T-helper 2 cell treated with Interferon-gamma antibody and Interleukin-4, amounts not matched to agents 100 ng/mL and 5 ng/mL, for 36 hours (primary cell): ENCODE measurements around the gene TSSK3. TPM values are rescaled to one million over a fixed set of nuclear protein-coding genes. Genes with fewer than 3 reads are reported as not detected.
"Not testable (repeated sequence)": the region's sequence is repeated elsewhere in the genome, so short reads cannot be mapped to it uniquely, and the experiment has no call there.

ENCODE experiments used
- intact Hi-C: fragments of 100-400 bp; cut with micrococcal nuclease; formaldehyde crosslinking; loops from one replicate; pipeline ENCODE4 v1.15.1; 2023
- total RNA-seq: library from RNA; stranded (reverse); gene quantifications from 2 replicates; pipeline ENCODE4 v1.2.3, GENCODE V29; 2022

Gene TSSK3
- total RNA-seq, 1 donor from 2014 or later: 1.7 TPM

DNA sequence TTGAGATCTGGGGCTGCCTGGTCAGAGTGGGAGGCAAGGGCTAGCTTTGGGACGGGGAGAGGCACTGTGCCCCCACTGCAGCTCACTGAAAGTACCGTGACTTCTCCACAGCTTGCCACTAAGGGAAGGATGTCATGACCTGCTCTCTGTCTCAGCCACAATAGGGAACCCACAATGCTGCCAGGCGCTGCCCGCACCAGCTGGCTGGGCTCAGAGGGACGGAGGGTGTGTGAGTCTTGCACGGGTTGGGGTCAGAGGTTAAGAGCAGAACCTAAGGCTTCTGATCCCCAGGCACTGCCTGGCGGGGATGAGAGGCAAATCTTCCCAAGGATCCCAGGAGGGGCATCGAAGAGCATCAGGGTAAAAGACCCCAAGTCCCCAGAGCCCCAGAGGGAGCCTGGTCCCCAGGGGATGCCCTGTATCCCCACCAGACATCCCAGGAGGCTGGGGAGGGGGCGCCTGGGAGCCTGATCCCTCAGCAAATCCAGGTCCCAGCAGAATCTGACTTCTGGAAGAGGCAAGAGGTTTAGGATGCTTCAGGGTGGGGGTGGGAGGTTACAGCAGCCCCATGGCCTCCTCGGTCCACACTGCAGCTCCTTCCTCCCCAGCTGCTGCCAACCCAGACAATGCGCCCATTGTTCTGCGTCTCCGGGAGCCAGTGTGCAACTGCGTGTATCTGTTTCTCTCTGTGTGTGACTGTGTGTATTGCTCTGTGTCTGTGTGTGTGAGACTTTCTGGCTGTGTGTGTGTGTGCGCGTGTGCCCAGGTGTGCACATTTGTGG lies 24.3 kb upstream of the TSSK3 start:
- intact Hi-C loops: loop anchor here (2.0 to 5.0 kb wide), 3 partner anchors 46 to 86 kb away; partner anchors contain the start of genes BSDC1, HDAC1 and LCK

GRCh38 chr1:32338637-32339145 lies 23.6 kb upstream of the TSSK3 start:
- intact Hi-C loops: loop anchor here (5.0 kb wide), 2 partner anchors 46 to 86 kb away; partner anchors contain the start of genes HDAC1 and LCK

GRCh38 chr1:32339363-32339978 lies 22.9 kb upstream of the TSSK3 start:
- intact Hi-C loops: loop anchor here (5.0 kb wide), 2 partner anchors 47 to 87 kb away; partner anchors contain the start of genes HDAC1 and LCK

DNA sequence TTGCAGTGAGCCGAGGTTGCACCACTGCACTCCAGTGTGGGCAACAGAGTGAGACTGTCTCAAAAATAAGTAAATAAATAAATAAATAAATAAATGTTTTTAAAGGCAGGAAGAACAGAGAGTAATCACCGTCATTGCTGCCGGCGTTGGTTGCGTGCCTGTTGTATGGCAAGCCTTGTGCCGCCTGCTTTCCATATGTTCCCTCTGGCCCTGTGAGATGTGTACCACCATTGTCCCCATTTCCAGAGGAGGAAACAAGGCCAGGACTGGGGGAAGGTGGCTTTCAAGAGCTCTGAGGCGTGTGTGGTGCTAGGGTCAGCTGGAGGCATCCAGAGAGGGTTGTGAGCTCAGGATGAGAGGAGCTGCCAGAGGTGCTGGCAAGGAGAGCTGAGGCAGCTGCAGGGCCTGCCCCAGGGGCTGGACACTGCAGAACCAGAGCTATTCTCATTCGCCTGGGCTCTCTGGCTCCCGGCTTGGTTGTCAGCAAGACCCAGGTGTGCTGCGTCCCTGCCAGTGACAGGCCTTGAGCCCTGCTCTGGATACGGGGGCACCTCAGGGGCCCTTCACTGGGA lies 21.1 kb upstream of the TSSK3 start:
- intact Hi-C loops: no loop called here

GRCh38 chr1:32341971-32342370 lies 20.4 kb upstream of the TSSK3 start:
- intact Hi-C loops: no loop called here

DNA sequence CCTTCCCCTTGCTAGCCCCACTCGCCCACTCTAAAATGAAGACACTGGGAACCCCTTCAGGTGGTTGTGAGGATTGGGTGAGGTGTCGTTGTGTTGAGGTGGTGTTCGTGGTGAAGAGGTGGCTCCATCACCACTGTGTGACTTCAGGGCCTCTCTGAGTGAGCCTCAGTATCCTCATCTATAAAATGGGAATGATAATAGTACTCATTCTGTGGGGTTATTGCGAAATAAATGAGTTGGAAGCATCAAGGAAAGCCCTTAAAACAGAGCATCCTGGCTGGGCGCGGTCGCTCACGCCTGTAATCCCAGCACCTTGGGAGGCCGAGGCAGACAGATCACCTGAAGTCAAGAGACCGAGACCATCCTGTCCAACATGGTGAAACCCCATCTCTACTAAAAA lies 19.6 kb upstream of the TSSK3 start:
- intact Hi-C loops: no loop called here

DNA sequence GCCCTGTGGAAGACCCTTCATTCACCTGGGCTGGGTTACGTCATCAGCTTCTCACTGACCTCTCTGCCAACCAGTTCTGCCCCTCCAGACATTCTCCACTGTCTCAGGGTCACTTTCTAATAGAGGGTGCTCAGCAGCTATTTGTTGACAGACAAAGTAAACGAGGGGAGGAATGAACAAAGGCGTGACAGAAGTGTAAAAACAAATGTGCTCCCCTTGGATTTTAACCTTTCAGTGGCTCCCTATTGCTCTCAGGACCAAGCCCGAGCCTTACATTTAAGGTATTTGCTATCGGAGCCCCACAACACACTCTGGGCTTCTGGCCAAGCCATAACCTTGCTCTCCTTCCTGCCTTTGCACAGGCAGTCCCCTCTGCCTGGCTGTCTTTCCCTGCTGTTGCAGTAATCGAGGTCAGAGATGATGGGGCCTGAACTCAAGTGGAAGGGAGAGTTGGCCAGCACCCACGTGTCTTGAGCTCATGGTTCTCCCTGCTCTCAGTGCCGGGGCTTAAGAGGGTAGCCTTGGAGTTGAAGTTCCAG lies 17.0 kb upstream of the TSSK3 start:
- intact Hi-C loops: no loop called here

- intact Hi-C loops: no loop called here
Observed at GRCh38 chr1:32346532-32347157, 15.7 kb upstream of the TSSK3 start.

DNA sequence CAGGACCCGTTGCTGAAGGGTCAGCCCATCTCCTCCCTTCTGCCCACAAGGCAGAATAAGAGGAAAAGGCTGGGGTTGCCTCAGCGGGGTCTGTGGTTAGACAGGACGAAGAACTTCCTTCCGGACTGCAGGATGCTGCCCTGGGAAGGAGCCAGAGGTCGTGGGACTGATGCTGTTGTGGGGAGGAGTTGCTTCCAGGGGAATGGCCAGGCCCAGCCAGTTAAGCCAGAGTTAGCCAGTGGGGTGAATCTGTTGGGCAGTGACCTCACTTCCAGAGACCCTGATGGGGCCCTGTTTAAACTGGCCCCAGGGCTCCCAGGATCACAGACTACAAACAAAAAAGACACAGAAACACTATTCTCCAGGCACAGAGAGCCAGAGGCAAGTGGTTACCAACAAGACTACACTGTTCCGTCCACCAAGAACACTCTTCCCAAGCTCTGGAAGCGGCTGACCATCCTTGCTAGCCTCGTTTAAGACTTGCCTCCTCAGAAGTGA lies 13.1 kb upstream of the TSSK3 start:
- intact Hi-C loops: no loop called here

- intact Hi-C loops: loop anchor here (1.0 kb wide), 3 partner anchors 16 to 278 kb away; partner anchors contain the start of gene BSDC1
Observed at GRCh38 chr1:32350785-32351398, 11.4 kb upstream of the TSSK3 start.

GRCh38 chr1:32351399-32352238 lies 10.7 kb upstream of the TSSK3 start:
- intact Hi-C loops: loop anchor here (1.0 kb wide), 3 partner anchors 16 to 278 kb away; partner anchors contain the start of gene BSDC1

- intact Hi-C loops: no loop called here
Observed at GRCh38 chr1:32352239-32352745, 10.0 kb upstream of the TSSK3 start.

DNA sequence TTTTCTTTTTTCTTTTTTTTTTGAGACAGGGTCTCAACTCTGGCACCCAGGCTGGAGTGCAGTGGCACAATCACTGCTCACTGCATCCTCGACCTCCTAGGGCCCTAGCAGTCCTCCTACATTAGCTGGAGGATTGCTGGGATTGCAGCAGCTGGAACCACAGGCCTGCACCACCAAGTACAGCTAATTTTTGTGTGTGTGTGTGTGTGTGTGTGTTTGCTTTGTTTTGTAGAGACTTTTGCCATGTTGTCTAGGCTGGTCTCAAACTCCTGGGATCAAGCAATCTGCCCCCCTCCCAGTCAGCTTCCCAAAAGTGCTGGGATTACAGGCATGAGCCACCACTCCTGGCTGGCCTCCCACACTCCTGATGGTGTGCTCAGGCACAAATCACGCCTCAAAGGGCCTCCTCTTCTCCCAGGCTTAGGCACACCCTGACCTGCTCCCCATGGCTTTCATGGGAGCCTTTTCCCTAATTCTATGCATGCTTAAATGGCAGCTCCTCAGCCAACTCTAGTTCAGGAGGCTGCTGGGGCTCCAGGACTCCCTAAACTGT lies 9.4 kb upstream of the TSSK3 start:
- intact Hi-C loops: no loop called here

- intact Hi-C loops: no loop called here
Observed at GRCh38 chr1:32353431-32353830, 8.9 kb upstream of the TSSK3 start.

DNA sequence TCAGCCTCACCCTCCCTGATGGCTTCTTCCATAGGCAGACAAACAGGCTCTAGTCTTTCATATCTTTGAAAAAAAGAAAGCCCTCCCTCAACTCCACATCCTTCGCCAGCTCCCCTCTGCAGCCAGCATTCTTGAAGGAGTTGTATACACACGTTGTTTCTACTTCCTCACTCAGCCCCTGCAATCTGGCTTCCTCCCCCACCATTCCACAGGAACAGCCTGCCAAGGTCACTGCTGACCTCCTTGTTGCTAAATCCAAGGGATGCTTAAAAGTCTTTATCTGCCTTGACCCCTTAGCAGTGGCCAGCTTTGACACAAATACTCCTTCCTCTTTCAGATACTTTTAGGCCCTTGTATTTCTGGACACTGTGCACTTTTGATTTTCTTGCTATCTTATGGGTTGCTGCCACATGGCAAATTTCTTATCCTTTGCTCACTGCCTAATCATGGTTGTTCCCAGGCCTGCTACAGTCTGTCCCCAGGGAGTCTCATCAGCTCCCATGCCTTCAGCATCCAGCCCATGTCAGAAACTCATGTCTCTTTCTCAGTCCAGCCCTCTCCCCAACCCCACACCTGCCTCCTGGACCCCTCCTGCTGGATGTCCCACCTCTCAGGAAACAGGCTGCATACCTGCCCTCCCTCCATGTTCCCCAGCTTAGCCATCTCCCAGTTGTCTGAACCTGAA lies 8.3 kb upstream of the TSSK3 start:
- intact Hi-C loops: no loop called here

- intact Hi-C loops: not testable (repeated sequence)
Observed at GRCh38 chr1:32355778-32356177, 6.6 kb upstream of the TSSK3 start.

GRCh38 chr1:32356478-32356877 lies 5.9 kb upstream of the TSSK3 start:
- intact Hi-C loops: no loop called here

- intact Hi-C loops: no loop called here
Observed at GRCh38 chr1:32357614-32358013, 4.7 kb upstream of the TSSK3 start.

DNA sequence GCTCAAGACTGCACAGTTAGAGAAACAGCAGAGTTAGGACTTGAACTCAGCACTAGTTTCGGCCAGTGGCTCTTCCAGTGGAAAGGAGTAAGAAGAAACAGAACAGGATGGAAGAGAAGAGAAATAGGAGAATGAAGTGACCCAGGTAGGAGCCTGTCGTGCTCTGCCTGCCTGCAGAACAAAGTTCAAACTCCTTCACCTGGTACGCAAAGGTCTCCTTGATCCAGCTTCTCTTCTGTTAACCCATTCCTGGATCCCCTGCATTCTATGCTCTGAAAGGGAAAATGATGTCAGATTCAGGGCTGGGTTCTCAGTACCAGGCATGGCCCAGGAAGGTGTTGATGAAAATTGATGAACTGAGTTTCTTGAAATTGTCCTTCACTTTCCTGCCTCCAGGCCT lies 3.9 kb upstream of the TSSK3 start:
- intact Hi-C loops: no loop called here
